GM21529 (cell line): ENCODE measurements around the gene CNTNAP2.

Experiments
- ATAC-seq: cut with Tn5 transposase; IDR thresholded peaks from one replicate; pipeline ENCODE4 v1.9.1; 2021; ENCODE audit not compliant: unreplicated experiment

Gene CNTNAP2

GRCh38 chr7:146285418-146285817 is 168.8 kb downstream of the CNTNAP2 start:
- ATAC-seq: no peak

- ATAC-seq: no peak
These were observed 174.1 kb downstream of the CNTNAP2 start for GRCh38 chr7:146290746-146291145.

GRCh38 chr7:146291900-146292299 is 175.3 kb downstream of the CNTNAP2 start:
- ATAC-seq: no peak

- no peak for ATAC-seq
These were observed 179.4 kb downstream of the CNTNAP2 start for GRCh38 chr7:146296028-146296427.

- ATAC-seq: no peak
These were observed 198.4 kb downstream of the CNTNAP2 start for GRCh38 chr7:146314962-146315361.

GRCh38 chr7:146319629-146320028 is 203.0 kb downstream of the CNTNAP2 start:
- no peak for ATAC-seq

- ATAC-seq: no peak
These were observed 204.7 kb downstream of the CNTNAP2 start for GRCh38 chr7:146321301-146321700.

GRCh38 chr7:146331369-146331768 is 214.8 kb downstream of the CNTNAP2 start:
- no peak for ATAC-seq

- no peak for ATAC-seq
These were observed 228.7 kb downstream of the CNTNAP2 start for GRCh38 chr7:146345251-146345650.

GRCh38 chr7:146346096-146346495 is 229.5 kb downstream of the CNTNAP2 start:
- ATAC-seq: no peak

GRCh38 chr7:146355216-146355615 is 238.6 kb downstream of the CNTNAP2 start:
- ATAC-seq: no peak

GRCh38 chr7:146359176-146359575 is 242.6 kb downstream of the CNTNAP2 start:
- ATAC-seq: no peak

- ATAC-seq: no peak
These were observed 250.3 kb downstream of the CNTNAP2 start for GRCh38 chr7:146366938-146367337.

- ATAC-seq: no peak
These were observed 253.6 kb downstream of the CNTNAP2 start for GRCh38 chr7:146370171-146370570.

GRCh38 chr7:146375170-146375569 is 258.6 kb downstream of the CNTNAP2 start:
- ATAC-seq: no peak

- no peak for ATAC-seq
These were observed 261.6 kb downstream of the CNTNAP2 start for GRCh38 chr7:146378196-146378595.

- ATAC-seq: no peak
These were observed 270.5 kb downstream of the CNTNAP2 start for GRCh38 chr7:146387140-146387539.

GRCh38 chr7:146388928-146389327 is 272.3 kb downstream of the CNTNAP2 start:
- ATAC-seq: no peak

GRCh38 chr7:146393346-146393745 is 276.7 kb downstream of the CNTNAP2 start:
- no peak for ATAC-seq

GRCh38 chr7:146397141-146397540 is 280.5 kb downstream of the CNTNAP2 start:
- no peak for ATAC-seq

- ATAC-seq: no peak
These were observed 285.3 kb downstream of the CNTNAP2 start for GRCh38 chr7:146401939-146402338.

- no peak for ATAC-seq
These were observed 289.1 kb downstream of the CNTNAP2 start for GRCh38 chr7:146405737-146406136.

GRCh38 chr7:146411975-146412374 is 295.4 kb downstream of the CNTNAP2 start:
- ATAC-seq: no peak

GRCh38 chr7:146412781-146413180 is 296.2 kb downstream of the CNTNAP2 start:
- ATAC-seq: no peak
